ENCODE data around the gene MTX3. TPM values are rescaled to one million over a fixed set of nuclear protein-coding genes. Genes with fewer than 3 reads are reported as not detected.

The MTX3 gene
- total RNA-seq, 1 donor from 2014 or later: 27.9 TPM

DNA sequence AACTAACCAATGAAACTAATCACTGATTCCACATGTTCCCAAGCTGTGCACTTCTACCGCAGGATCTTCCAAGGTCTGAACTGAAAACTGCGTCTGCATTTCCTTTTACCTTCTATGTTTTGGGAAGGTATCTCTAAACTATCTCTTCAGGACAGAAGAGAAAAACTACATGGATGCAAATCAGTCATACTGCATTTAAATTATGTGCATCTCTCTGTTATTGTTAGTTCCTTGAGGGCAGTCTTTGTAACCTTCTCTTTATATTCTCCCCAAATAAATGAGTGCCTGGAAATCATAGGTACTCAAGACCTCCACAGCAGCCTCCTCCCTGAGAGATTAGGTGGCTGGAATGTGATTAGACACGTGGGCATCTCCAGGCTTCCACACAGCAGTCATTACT is 17.1 kb downstream of the MTX3 start:
- DNase-seq (ENCODE audit: low read depth, low spot score): no peak
- peaks cover 14% of the 10 kb centered on the region for H3K4me1 Mint-ChIP-seq
- peaks cover 17% of the 10 kb centered on the region for H3K36me3 Mint-ChIP-seq (ENCODE audit: low read depth)
- no peaks in the 10 kb centered on the region for H3K9me3 Mint-ChIP-seq
- no peaks in the 10 kb centered on the region for H3K27me3 Mint-ChIP-seq (ENCODE audit: low read depth)
- no peak for TF ChIP-seq CTCF (conservative IDR thresholded peaks at IDR 0.05)
- H3K4me3 Mint-ChIP-seq: no peak overlapping the region
- no peak overlapping the region for H3K27ac Mint-ChIP-seq (ENCODE audit: unreplicated experiment)

DNA sequence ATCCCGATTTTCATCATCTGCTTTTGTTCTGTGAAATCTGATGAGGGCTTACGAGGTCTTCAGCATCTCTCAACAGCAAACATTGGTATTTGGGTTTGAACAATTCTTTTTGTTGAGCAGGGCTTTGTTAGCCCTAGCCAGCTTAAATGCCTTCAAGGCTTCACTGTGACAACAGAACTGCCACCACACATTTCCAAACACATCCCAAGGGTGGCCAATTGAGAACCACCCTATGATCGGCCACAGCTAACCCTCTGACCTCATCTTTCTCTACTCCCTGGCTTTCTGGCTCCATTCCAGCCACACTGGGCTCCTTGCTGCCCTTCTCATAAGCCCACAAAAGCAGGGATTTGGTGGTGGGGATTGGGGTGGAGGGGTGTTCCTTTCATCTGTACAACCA is 17.6 kb downstream of the MTX3 start:
- Mint-ChIP-seq H3K4me3 (no peak overlapping the region), H3K4me1 (peaks cover 14% of the 10 kb centered on the region), H3K27ac (ENCODE audit: unreplicated experiment) (no peak overlapping the region), H3K36me3 (ENCODE audit: low read depth) (peaks cover 17% of the 10 kb centered on the region), H3K9me3 (no peaks in the 10 kb centered on the region), H3K27me3 (ENCODE audit: low read depth) (no peaks in the 10 kb centered on the region)
- no peak for TF ChIP-seq CTCF (conservative IDR thresholded peaks at IDR 0.05)
- DNase-seq (ENCODE audit: low read depth, low spot score): no peak

DNA sequence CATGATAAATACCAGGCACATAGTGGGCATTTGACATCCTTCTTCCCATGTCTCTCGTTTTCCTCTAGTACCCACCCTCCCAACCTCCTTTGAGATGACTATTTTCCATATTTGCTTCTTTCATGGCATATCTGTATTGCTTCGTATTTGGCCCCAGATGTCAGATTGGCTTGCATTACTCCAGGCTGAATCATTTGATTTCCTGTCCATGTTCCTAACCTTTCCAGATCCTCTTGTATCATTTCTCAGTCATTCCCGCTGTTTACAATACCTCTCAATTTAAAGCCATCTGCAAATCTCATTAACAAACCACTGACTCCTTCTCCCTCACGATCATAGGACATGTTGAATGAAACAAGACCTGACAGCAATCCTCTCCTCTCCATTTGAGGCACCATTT is 19.9 kb downstream of the MTX3 start:
- Mint-ChIP-seq H3K9me3 (no peaks in the 10 kb centered on the region), H3K4me3 (no peak overlapping the region), H3K27ac (ENCODE audit: unreplicated experiment) (no peak overlapping the region), H3K27me3 (ENCODE audit: low read depth) (no peaks in the 10 kb centered on the region), H3K4me1 (peaks cover 14% of the 10 kb centered on the region), H3K36me3 (ENCODE audit: low read depth) (peaks cover 4% of the 10 kb centered on the region)
- no peak for TF ChIP-seq CTCF (conservative IDR thresholded peaks at IDR 0.05)
- no peak for DNase-seq (ENCODE audit: low read depth, low spot score)

DNA sequence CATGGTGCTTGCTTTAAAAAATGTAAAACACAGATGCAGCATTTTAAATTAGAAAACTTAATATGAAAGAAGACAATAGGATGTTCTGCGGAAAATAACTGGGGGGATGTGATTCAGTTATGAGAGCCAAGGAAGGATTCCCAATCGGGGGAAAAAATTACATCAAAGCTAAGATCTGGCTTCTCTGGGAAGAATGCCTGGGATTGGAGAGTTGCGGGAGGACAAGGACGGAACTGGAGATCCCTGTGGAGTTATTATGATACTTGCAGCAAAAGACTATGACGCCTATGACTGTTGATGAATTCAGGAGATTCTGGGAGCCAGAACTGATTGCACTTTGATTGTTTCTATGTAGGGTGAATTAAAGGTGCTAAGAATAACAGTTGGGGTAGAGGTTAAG is 24.6 kb downstream of the MTX3 start:
- DNase-seq (ENCODE audit: low read depth, low spot score): no peak
- Mint-ChIP-seq H3K4me1 (peaks cover 20% of the 10 kb centered on the region), H3K4me3 (no peak overlapping the region), H3K9me3 (no peaks in the 10 kb centered on the region), H3K36me3 (ENCODE audit: low read depth) (no peaks in the 10 kb centered on the region), H3K27me3 (ENCODE audit: low read depth) (no peaks in the 10 kb centered on the region), H3K27ac (ENCODE audit: unreplicated experiment) (no peak overlapping the region)
- TF ChIP-seq CTCF (conservative IDR thresholded peaks at IDR 0.05): no peak

DNA sequence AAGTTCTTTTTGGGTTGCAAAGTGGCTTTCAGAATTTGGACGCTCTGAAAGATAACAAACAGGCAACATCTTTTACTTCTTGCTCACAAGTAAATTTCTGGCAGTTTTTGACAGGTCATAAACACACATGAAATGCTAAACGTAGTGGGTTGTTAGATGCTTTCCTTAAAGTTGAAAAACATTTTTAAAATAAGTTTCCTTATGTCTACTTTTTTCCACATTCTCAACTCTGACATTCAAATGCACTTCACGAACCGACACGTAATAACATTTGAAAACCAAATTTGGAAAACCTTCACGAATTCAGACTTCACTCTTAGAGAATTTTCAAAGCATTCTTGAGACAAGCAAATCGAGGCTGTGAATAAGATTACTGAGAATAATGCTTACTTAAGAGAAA is 26.9 kb downstream of the MTX3 start:
- no peaks in the 10 kb centered on the region for H3K9me3 Mint-ChIP-seq
- H3K27me3 Mint-ChIP-seq (ENCODE audit: low read depth): no peaks in the 10 kb centered on the region
- no peak for DNase-seq (ENCODE audit: low read depth, low spot score)
- TF ChIP-seq CTCF (conservative IDR thresholded peaks at IDR 0.05): no peak
- peaks cover 24% of the 10 kb centered on the region for H3K4me1 Mint-ChIP-seq
- H3K36me3 Mint-ChIP-seq (ENCODE audit: low read depth): no peaks in the 10 kb centered on the region
- no peak overlapping the region for H3K4me3 Mint-ChIP-seq
- H3K27ac Mint-ChIP-seq (ENCODE audit: unreplicated experiment): no peak overlapping the region
